GM19043 (cell line): ENCODE data around the gene ADCK2.
"Not testable (repeated sequence)": the region's sequence is repeated elsewhere in the genome, so short reads cannot be mapped to it uniquely, and the experiment has no call there.

Experiments
- ATAC-seq: cut with Tn5 transposase; IDR thresholded peaks from one replicate; pipeline ENCODE4 v1.9.1; 2021; ENCODE audit warnings: low read depth; ENCODE audit not compliant: unreplicated experiment

Gene ADCK2, protein sequence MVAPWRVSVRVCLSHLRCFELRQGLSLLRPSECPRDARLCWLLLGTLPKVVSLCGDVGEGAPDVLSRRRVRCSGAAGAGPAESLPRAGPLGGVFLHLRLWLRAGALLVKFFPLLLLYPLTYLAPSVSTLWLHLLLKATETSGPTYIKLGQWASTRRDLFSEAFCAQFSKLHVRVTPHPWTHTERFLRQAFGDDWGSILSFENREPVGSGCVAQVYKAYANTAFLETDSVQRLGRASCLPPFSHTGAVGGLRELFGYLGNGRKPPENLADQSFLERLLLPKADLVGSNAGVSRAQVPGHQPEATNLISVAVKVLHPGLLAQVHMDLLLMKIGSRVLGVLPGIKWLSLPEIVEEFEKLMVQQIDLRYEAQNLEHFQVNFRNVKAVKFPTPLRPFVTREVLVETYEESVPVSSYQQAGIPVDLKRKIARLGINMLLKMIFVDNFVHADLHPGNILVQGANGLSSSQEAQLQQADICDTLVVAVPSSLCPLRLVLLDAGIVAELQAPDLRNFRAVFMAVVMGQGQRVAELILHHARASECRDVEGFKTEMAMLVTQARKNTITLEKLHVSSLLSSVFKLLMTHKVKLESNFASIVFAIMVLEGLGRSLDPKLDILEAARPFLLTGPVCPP

DNA sequence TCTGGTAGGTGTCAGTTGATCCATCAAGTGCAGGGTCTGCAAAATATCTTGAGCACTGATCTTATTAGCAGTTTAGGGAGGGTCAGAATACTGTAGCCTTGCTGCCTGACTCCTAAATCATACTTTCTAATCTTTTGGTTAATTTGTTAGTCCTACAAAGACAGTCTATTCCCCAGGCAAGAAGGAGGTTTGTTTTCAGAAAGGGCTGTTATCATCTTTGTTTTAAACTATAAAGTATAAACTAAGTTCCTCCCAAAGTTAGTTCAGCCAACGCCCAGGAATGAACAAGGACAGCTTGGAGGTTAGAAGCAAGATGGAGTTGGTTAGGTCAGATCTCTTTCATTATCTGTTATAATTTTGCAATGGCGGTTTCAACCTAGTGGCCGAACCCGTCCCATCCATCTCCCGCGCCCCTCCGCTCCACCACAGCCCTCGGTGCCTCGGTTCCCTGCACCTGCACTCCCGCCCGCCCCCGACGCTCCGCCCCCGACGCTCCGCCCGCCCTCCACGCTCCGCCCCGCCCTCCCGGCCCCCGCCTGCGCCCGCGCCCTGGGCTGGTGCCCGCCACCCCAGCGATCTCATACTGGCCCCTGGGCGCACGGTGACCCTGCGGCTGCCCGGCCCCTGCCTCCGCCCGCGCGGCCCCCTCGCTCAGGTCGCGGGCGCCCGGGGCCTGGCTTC lies at the start of gene ADCK2:
Gene ADCK2, plus strand, starts transcription at position 564 of the 681 bp plus-strand sequence. CDS start 386 bp downstream, outside the sequence.
- ATAC-seq = peak; percentile 37

DNA sequence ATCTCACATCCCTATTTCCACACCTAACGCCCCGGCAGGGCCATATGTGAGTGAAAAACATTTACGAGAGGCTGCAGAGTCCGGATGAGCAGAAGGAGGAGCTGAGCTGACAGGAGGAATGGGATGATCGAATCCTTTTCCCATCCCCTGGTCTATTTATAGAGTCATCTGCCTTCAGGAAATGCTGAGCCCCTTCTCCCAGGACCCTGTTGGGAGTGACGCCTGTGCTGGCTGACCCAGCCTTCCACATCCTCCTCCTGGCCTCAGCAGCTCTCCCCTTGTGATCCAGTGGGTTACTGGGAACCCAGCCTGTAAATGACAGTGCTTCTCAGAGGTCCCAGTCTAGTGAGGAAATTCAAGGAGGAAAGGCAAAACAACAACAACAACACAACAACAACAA lies 48.8 kb upstream of the ADCK2 start:
- ATAC-seq = no peak

DNA sequence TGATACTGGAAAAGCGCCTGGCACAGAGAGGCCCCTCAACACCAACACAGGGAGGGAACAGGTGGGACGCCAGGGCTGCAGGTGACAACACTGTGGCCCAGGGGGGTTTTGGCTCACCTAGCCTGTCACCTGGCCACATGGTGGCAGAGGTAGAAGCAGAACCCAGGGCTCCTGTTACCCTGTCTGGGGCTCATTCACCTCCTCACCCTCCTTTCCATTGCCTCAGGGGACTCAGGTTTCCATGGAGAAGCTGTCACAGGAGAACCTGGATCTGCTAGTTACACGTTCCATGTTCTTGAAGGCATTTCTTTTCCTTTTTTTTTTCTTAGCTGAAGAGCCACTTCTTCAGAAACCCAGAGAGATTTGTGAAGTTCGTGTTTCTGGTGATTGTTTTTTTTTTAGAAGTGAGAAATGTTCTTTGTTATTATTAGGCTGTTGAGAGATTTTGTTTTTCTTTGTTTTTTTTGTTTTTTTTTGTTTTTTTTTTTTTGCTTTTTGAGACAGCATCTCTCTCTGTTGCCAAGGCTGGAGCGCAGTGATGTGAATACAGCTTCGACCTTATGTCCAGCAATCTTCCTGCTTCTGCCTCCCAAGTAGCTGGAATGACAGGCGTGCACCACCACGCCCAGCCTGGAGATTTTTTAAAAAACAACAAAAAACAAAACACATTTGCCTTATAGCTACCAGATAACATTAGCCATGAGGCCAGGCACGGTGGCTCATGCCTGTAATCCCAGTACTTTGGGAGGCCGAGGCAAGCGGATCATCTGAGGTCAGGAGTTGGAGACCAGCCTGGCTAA lies 48.2 kb upstream of the ADCK2 start:
- no peak for ATAC-seq

DNA sequence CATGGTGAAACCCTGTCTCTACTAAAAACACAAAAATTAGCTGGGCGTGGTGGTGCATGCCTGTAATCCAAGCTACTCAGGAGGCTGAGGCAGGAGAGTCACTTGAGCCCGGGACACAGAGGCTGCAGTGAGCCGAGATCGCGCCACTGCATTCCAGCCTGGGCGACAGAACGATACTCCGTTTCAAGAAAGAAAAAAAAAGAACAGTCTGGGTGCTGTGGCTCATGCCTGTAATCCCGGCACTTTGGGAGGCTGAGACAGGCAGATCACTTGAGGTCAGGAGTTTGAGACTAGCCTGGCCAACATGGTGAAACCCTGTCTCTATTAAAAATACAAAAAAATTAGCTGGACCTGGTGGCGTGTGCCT lies 47.6 kb upstream of the ADCK2 start:
- not testable (repeated sequence) for ATAC-seq

DNA sequence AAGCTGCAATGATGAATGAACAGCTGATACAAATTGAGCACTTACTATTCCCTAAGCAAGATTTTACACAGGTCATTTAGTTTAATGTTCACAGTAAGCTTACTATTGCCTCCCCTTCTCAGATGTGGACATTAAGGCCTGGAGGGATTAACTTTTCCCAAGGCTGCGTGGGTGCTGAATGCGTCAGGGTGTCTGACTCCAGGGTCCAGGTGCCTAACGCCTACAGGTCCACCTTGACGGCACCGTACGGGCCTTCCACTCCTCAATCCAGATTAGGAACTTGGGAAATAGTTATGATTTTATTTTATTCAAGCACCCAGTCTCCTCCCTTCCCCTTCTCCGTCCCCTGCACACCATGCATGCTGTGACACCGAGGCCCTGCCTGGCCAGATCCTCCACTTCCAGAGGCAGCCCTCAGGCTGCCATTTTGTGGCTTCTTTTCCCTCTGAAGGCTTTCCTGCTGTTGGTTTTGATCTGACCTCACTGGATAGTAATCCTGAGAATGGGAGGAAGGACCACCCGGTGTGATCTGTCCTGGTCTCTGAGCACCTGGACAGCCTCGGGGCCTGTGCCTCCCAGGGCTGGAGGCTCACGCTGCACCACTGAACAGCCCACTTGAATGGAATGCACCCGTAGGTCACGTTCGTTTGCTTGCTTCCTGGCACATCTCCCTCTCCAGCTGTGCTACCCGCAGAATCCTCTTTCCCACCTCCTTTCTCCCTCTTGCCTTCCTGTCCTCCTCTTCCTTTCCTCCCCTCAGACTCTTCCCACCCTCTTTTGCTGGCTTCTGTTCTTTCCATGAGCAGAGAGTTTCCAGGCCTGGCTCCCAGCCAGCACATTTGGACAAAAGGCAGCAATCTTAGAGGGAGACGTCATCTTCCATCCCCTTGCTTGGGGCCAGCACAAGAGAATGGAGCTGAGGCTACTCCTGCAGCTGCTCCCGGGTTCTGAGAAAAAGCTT lies 46.6 kb upstream of the ADCK2 start:
- ATAC-seq = no peak

DNA sequence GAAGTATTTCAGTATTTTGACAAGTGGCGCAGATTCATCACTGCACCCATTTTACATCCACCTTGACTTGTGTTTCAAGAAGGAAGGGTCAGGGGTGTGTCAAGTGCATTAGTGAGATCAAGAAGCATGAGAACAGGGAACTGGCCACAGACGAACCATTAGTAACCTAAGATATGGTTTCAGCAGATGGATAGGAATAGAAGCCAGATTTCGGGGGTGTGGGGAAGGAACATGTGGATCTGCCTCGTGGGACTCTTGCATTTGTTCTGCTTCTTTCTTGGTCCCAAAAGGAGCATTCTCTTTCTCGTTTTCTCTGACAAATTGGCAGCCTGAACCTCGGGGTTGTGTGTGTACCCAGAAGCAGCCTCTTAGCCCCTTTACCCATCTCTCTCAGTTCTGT lies 41.7 kb upstream of the ADCK2 start:
- no peak for ATAC-seq

DNA sequence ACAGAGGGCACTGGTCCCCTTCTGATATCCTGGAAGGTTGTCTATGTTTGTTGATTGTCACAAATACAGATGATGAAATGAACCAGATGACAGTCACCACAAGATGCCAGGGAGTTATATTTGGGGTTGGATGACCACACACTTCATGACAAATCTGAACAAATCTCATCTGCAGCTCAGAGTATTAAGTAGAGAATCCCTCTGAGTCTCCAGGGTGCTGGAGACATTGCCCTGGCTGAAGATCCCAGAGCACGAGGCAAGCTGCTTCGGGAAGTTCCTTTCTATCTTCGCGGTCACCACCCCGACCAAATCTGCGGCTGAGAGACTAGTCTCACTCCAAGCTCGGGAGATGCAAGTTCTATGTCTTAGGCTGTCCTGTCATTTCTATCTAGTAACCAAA lies 41.1 kb upstream of the ADCK2 start:
- no peak for ATAC-seq

DNA sequence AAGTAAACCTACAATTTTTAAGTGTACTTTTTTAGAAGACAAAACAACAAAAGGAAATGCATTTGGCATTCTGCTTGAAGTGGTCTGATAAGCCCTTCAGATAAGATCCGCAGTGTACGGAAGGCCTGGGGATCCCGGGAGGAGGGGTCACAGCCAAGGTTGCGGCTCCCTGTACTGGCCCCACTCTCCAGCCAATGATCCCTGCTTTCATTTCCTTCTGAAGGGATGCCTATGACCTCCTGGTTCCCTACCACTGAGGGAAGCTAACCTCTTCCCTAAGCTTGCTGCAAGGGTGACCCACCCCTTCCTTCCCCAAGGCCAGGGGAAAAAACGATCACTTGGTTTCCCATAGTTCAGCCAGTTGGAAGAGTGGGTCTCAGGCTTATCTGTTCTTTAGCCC lies 37.4 kb upstream of the ADCK2 start:
- ATAC-seq = no peak

DNA sequence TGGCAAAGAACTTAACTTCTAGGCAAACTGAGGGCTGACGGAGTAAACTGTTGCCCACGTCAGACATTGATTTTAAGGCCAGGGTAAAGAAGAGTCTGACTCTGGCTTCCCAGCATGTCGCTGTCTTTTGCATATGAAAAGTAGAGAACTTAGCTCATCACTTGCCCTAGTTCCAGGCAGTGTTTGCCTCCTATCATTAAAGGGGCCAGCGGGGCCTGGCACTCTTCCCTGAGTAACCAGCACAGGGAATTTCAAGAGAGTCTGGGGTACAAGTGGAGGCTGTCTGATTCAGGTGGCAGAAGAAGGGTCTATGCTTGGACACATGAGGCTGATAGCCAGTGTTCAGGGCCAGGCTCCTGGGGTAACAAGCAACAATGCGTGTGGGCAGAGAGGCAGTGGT lies 36.9 kb upstream of the ADCK2 start:
- ATAC-seq = no peak

DNA sequence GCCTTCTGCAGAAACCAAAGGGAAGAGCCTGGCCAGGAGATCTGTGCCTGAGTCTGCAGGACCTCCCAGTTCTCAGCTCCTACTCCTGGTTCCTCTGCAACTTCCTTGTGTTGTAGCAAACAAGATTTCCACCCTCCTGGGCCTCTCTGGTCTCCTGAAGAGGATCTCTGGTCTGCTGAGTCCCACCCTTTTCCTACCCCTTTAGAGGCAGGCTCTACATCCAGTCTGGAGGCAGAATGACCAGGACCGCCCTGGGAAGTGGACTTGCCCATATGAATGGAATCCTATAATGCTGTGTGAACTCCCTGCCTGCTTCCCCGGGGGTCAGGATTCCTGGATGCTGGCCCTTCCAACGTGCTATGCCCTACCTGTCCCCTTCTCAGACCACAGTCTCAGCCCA lies 35.3 kb upstream of the ADCK2 start:
- no peak for ATAC-seq

DNA sequence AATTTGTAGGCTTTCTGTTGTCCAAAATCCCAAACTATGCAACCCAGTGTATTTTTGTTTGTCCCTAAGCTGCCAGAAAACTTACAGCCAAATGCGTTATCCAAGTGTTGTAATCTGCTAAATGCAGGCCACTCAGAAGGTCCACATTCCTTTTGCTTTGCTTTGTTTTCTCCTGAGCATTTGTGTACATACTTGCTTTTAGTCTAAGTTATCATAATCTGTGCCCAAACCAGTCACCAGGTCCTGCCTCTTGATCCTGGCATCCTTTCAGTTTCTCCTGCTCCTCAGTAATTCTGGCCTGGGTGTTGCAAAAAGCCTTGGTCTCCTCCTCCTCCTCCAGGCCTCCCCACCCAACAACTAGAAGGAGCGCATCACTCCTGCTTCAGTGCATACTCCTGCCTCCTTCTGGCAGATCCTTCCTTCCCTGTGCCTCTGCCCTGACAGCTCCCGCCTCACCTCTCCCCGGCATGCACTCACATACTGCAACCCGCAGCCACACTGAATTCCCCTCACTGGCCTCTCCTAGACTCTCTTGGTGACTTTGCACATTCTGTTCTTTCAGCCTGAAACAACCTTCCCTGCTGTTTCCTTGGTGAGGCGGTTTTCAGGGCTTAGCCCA lies 34.5 kb upstream of the ADCK2 start:
- ATAC-seq = no peak

DNA sequence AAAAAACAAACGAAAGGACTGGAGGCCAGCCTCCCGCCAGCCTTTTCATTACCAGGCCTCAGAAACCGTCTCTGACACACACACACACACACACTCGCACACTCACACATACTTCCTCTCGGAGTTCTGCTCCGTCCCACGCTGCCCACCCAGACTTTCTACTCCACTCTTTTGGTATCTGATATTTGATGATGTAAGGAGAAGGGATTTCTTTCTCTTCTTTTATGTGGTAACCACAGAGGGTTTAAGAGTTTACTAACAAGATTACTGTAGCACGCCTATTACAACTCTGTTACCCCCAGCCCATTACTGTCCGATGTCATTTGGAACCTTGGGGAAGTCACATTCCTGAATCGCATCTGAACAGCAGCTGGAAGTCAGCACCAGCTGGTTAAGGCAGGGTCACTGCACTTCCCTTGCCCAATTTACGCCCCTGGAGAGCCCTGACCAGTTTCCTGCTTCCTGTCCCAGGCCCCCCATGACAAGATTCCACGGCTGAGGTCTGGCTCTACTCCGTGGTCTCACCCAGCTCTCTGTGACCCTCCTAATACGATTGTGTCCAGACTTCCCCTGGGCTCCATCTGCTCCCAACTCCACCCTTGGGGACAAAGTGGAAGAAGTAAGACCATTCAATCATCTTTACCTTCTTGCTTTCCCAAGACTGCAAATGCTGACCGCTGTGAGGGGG lies 33.2 kb upstream of the ADCK2 start:
- no peak for ATAC-seq

DNA sequence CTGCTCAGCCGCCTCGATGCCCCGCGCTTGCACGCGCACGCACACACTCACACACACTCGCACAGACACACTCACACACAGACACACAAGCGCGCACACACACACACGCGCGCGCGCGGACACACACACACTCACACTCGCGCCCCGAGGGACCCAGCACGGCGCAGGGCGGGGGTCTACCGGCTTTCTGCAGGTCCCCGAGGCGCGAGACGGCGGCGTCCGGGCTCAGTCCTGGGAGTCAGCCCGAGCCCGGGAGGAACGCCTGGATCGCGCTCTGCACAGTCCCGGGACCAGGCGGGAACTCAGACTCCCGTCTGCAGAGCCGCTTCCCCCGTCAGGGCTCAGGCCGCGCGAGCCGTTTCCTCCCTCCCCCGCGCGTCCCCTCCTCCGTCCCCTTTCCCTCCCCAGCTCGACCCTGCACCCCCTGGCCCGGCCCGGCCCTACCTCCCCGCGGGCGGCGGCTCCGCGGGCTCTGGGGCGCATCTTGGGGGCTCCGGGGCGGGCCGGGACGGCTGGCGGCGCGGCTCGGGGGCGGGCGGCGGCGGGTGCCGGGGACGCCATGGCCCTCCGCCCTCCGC lies 32.6 kb upstream of the ADCK2 start:
- ATAC-seq = no peak

DNA sequence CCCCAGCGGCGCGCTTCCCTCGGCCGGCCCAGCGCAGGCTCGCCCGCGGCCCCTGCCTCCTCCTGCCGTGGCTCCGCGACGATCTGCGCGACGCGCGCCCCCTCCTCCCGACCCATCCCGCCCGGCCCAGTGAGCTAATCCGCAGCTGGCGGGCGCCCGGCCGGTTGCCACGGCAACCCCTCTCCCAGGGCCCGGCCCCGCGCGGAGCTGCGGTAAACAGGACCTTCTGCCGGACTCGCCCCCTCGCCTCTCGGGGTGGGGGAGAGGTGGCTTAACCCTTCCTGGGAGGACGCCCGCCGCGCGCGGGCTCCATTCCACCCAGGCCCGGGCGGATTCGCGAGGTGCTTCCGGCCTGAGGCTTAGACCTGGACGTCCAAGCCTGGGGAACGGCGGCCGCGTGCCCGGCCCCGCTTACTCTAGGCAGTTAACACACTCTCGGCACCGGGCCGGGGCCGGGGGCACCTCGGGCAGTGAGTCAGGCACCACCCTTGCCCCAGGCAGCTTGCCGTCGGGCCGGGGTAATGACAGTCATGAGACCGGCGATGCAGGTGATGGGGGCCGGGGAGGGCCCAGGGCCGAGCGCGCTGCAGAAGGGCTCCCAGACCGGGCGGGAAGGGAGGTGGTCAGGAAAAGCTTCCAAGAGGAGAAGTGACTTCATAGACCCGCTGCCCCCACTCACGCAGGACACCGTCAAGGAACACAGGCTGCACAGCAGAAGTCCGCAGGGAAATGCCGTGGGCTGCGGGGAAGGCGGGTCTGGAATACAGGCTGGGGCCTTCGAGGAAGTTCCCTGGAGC lies 31.8 kb upstream of the ADCK2 start, which contains the start of gene DENND2A:
Gene DENND2A, minus strand, starts transcription at position 87 of the 797 bp plus-strand sequence. CDS start 38,416 bp downstream, outside the sequence.
- ATAC-seq = no peak

DNA sequence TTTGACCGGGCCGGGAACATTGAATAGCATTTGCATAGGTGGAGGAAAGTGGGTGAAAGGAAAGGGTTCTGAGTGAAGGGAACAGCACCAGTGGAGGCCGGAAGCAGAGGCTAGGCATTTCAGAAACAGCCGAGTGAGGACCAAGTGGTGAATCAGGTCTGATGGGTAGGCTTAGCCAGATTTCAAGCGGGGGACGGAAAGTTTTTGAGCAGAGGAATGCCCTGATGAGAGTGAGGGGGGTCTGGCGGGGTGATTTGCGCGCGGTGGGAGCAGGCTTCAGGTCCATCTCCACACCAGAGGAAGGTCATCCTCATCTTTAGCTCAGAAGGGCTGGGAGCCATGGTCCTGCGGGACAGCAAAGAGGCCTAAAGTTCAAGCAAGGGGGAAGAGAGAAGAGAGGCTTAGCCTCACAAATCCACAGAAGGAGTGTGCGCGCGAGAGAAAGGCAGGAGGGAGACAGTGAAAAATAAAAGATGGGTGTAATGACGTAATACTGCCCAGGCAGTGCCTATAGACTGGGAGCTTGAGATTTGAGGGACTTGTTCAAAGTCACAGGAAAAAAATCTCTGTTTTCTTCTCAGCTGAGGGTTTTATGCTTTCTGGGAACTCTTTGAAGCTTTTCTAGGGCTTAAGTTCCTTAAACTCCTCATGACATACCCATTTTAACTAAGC lies 31.1 kb upstream of the ADCK2 start:
- ATAC-seq = no peak

DNA sequence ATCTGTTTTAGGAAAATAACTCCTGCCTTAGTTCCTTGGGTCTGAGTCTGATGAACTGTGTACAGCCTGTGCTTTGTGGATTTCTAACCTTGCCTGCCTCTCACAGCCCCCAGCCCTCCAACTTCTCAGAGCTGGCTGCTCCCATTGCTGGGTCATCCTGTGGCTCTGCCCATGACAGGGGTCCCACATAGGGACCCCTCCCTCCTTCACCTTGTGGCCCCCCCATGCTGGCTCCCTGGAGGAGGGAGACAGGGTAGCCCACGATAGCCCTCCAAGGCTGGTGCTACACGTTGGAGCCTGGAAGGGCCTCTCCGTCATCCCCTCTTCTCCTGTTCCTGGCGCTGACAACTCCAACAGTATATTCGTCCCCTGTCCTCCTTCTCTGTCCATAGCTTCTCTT lies 29.3 kb upstream of the ADCK2 start:
- no peak for ATAC-seq

DNA sequence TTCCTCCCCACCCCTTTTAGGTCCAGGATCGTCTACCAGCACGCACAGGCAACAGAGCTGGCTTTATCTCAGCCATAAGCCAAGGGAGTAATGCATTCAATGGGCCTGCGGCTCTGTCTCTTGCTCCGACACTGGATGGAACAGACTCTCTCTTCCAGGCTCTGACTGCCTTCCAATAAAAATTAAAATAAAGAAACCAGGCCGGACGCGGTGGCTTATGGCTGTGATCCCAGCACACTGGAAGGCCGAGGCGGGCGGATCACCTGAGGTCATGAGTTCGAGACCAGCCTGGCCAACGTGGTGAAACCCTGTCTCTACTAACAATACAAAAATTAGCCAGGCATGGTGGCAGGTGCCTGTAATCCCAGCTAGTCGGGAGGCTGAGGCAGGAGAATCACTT lies 28.0 kb upstream of the ADCK2 start:
- not testable (repeated sequence) for ATAC-seq
